Superior temporal gyrus (tissue), 1 donor: ENCODE results near the gene SLC1A5.
"Not testable (repeated sequence)": the region's sequence is repeated elsewhere in the genome, so short reads cannot be mapped to it uniquely, and the experiment has no call there.

Source experiments
- DNase-seq: peaks from one replicate; pipeline ENCODE4 v3.0.0-alpha.2; 2016; ENCODE audit errors: extremely low spot score

The SLC1A5 gene

GRCh38 chr19:46798713-46799112 lies 10.3 kb upstream of the SLC1A5 start:
- no peak for DNase-seq

- DNase-seq = no peak
Observed at GRCh38 chr19:46797881-46798280, 9.5 kb upstream of the SLC1A5 start.

GRCh38 chr19:46791944-46792343 lies 3.5 kb upstream of the SLC1A5 start:
- no peak for DNase-seq

- no peak for DNase-seq
Observed at GRCh38 chr19:46789371-46789770, 977 bp upstream of the SLC1A5 start.

GRCh38 chr19:46788968-46789338 lies 559 bp upstream of the SLC1A5 start:
- no peak for DNase-seq

GRCh38 chr19:46787331-46788261 lies 798 bp downstream of the SLC1A5 start:
- no peak for DNase-seq

GRCh38 chr19:46787040-46787330 lies 1.4 kb downstream of the SLC1A5 start:
- no peak for DNase-seq

GRCh38 chr19:46786236-46787039 lies 2.0 kb downstream of the SLC1A5 start:
- no peak for DNase-seq

- no peak for DNase-seq
Observed at GRCh38 chr19:46785980-46786235, 2.5 kb downstream of the SLC1A5 start.

- DNase-seq = no peak
Observed at GRCh38 chr19:46785054-46785979, 3.1 kb downstream of the SLC1A5 start.

- DNase-seq = no peak
Observed at GRCh38 chr19:46784262-46785053, 3.9 kb downstream of the SLC1A5 start.

GRCh38 chr19:46783670-46784069 lies 4.7 kb downstream of the SLC1A5 start:
- DNase-seq = no peak

GRCh38 chr19:46782355-46783019 lies 5.9 kb downstream of the SLC1A5 start:
- DNase-seq = no peak

GRCh38 chr19:46777956-46778645 lies 10.3 kb downstream of the SLC1A5 start:
- DNase-seq = not testable (repeated sequence)

- no peak for DNase-seq
Observed at GRCh38 chr19:46776927-46777911, 11.2 kb downstream of the SLC1A5 start.

- no peak for DNase-seq
Observed at GRCh38 chr19:46775642-46776258, 12.6 kb downstream of the SLC1A5 start.

- DNase-seq = no peak
Observed at GRCh38 chr19:46773018-46773399, 15.4 kb downstream of the SLC1A5 start.

- DNase-seq = no peak
Observed at GRCh38 chr19:46772170-46773017, 16.0 kb downstream of the SLC1A5 start.
